IMR-90 (cell line): ENCODE data around the gene ARMH1. TPM values are rescaled to one million over a fixed set of nuclear protein-coding genes. Genes with fewer than 3 reads are reported as not detected.

Experiments used
- ATAC-seq: fragments of 200-7000 bp; cut with Tn5 transposase; 2 replicates; pipeline ENCODE4 v1.9.1; 2020; ENCODE audit warnings: low read depth, mild to moderate bottlenecking, moderate library complexity
- BruUV-seq: library from RNA; stranded (reverse); fragments of 400-500 nt; replicated peaks from 2 replicates; lab custom pipeline; 2021; lab: Mats Ljungman, UMichigan
- CTCF ChIA-PET: fragments of 300-600 bp; formaldehyde crosslinking; extraction: SDS; loops from one replicate; lab custom pipeline; 2021; ENCODE audit warnings: antibody characterized with exemption; lab: Yijun Ruan, JAX
- POLR2A ChIA-PET: fragments of 300-600 bp; sonication (Branson Sonifier 250); formaldehyde crosslinking; loops from one replicate; lab custom pipeline; 2022; ENCODE audit warnings: antibody characterized with exemption; ENCODE audit not compliant: unreplicated experiment; lab: Charles Lee
- DNase-seq: peaks from one replicate; pipeline ENCODE4 v3.0.0; 2013
- H2AFZ ChIP-seq: replicated peaks from 2 replicates; pipeline ENCODE3; 2013; ENCODE audit warnings: low read length, mild to moderate bottlenecking; ENCODE audit not compliant: poor library complexity
- H2AK5ac ChIP-seq: 2 replicates; pipeline ENCODE4 v1.6.1; 2013; ENCODE audit warnings: low read depth, low read length, inconsistent platforms
- H2AK9ac ChIP-seq: replicated peaks from 2 replicates; pipeline ENCODE3; 2013; ENCODE audit warnings: mild to moderate bottlenecking, low read depth, low read length, moderate library complexity; ENCODE audit not compliant: poor library complexity
- H2BK120ac ChIP-seq: 2 replicates; pipeline ENCODE4 v1.6.1; 2013; ENCODE audit warnings: low read depth, low read length, inconsistent platforms
- H2BK15ac ChIP-seq: 3 replicates; pipeline ENCODE4 v1.6.1; 2013; ENCODE audit warnings: low read depth, low read length, inconsistent platforms
- H2BK20ac ChIP-seq: 2 replicates; pipeline ENCODE4 v1.6.1; 2013; ENCODE audit warnings: low read depth, mild to moderate bottlenecking, inconsistent platforms, low read length, moderate library complexity
- H2BK5ac ChIP-seq: 2 replicates; pipeline ENCODE4 v1.6.1; 2013; ENCODE audit warnings: mild to moderate bottlenecking, low read depth, low read length, inconsistent platforms; ENCODE audit not compliant: poor library complexity, severe bottlenecking
- H3K14ac ChIP-seq: replicated peaks from 2 replicates; pipeline ENCODE4 v1.6.1; 2013; ENCODE audit warnings: low read depth, low read length, inconsistent platforms
- H3K18ac ChIP-seq: 2 replicates; pipeline ENCODE4 v1.6.1; 2013; ENCODE audit warnings: low read depth, low read length, control low read depth
- H3K23ac ChIP-seq: 2 replicates; pipeline ENCODE4 v1.6.1; 2013; ENCODE audit warnings: low read depth, low read length, inconsistent platforms
- H3K27ac ChIP-seq: 2 replicates; pipeline ENCODE4 v1.5.1; 2013; ENCODE audit warnings: mild to moderate bottlenecking, control low read depth, low read length; ENCODE audit not compliant: insufficient read depth
- H3K27me3 ChIP-seq: 2 replicates; pipeline ENCODE4 v1.6.1; 2013; ENCODE audit warnings: low read length; ENCODE audit not compliant: control insufficient read depth, insufficient read depth
- H3K36me3 ChIP-seq: 2 replicates; pipeline ENCODE4 v1.6.1; 2013; ENCODE audit warnings: low read length, mixed read lengths; ENCODE audit not compliant: control insufficient read depth, insufficient read depth
- H3K4ac ChIP-seq: 2 replicates; pipeline ENCODE4 v1.6.1; 2013; ENCODE audit warnings: low read depth, low read length, inconsistent platforms
- H3K4me1 ChIP-seq: 2 replicates; pipeline ENCODE4 v1.6.1; 2013; ENCODE audit warnings: low read length, mixed read lengths; ENCODE audit not compliant: control insufficient read depth, insufficient read depth
- H3K4me2 ChIP-seq: 2 replicates; pipeline ENCODE4 v1.6.1; 2013; ENCODE audit warnings: low read depth, mild to moderate bottlenecking, control low read depth, low read length, moderate library complexity
- H3K4me3 ChIP-seq: 2 replicates; pipeline ENCODE4 v1.5.1; 2013; ENCODE audit warnings: low read depth, mild to moderate bottlenecking, control low read depth, low read length, moderate library complexity; ENCODE audit not compliant: insufficient read depth
- H3K56ac ChIP-seq: 2 replicates; pipeline ENCODE4 v1.6.1; 2013; ENCODE audit warnings: low read length, inconsistent platforms; ENCODE audit not compliant: insufficient read depth; ENCODE audit errors: extremely low read depth
- H3K79me1 ChIP-seq, 2 experiments: 2 replicates each; pipeline ENCODE4 v1.6.1; 2013; ENCODE audit warnings: low read length in 2 of 2, inconsistent platforms in 1 of 2, low read depth in 1 of 2
- H3K9ac ChIP-seq: 2 replicates; pipeline ENCODE4 v1.6.1; 2013; ENCODE audit warnings: low read depth, low read length, control low read depth
- H3K9me1 ChIP-seq: 2 replicates; pipeline ENCODE4 v1.6.1; 2013; ENCODE audit warnings: low read length, inconsistent platforms; ENCODE audit not compliant: insufficient read depth
- H3K9me3 ChIP-seq: 2 replicates; pipeline ENCODE4 v1.6.1; 2013; ENCODE audit warnings: low read length; ENCODE audit not compliant: control insufficient read depth, insufficient read depth
- H4K20me1 ChIP-seq: 2 replicates; pipeline ENCODE4 v1.6.1; 2013; ENCODE audit warnings: low read length, inconsistent platforms; ENCODE audit not compliant: insufficient read depth
- H4K5ac ChIP-seq: 2 replicates; pipeline ENCODE4 v1.6.1; 2013; ENCODE audit warnings: mild to moderate bottlenecking, low read depth, low read length, control low read depth
- H4K8ac ChIP-seq, 2 experiments: 2 replicates each; pipeline ENCODE4 v1.6.1; 2013; ENCODE audit warnings: low read depth in 2 of 2, low read length in 2 of 2, control low read depth in 1 of 2, inconsistent platforms in 1 of 2
- H4K91ac ChIP-seq: 2 replicates; pipeline ENCODE4 v1.6.1; 2013; ENCODE audit warnings: low read depth, low read length, inconsistent platforms; ENCODE audit not compliant: insufficient read depth
- BHLHE40 ChIP-seq: fragments of 150-350 bp; IDR thresholded peaks from 2 replicates; pipeline ENCODE4 v1.6.1; 2016; ENCODE audit warnings: mild to moderate bottlenecking, low read depth, low read length
- CHD1 ChIP-seq: IDR thresholded peaks from 2 replicates; pipeline ENCODE4 v1.6.1; 2012; ENCODE audit warnings: low read depth, low read length, improper control_type of control experiment
- CTCF ChIP-seq: conservative IDR thresholded peaks from 2 replicates; pipeline ENCODE4 v1.5.1; 2012; ENCODE audit warnings: mild to moderate bottlenecking, low read depth, low read length, improper control_type of control experiment
- MAZ ChIP-seq: IDR thresholded peaks from 2 replicates; pipeline ENCODE4 v1.6.1; 2012; ENCODE audit warnings: low read depth, mild to moderate bottlenecking, low read length, improper control_type of control experiment, moderate library complexity, borderline replicate concordance
- MXI1 ChIP-seq: IDR thresholded peaks from 2 replicates; pipeline ENCODE4 v1.6.1; 2012; ENCODE audit warnings: low read depth, mild to moderate bottlenecking, low read length, moderate library complexity, borderline replicate concordance
- POLR2A ChIP-seq: IDR thresholded peaks from 2 replicates; pipeline ENCODE4 v1.6.1; 2012; ENCODE audit warnings: mild to moderate bottlenecking, low read depth, low read length
- RAD21 ChIP-seq: IDR thresholded peaks from 2 replicates; pipeline ENCODE4 v1.6.1; 2012; ENCODE audit warnings: low read length, improper control_type of control experiment
- RCOR1 ChIP-seq: IDR thresholded peaks from 2 replicates; pipeline ENCODE4 v1.6.1; 2012; ENCODE audit warnings: mild to moderate bottlenecking, low read length, improper control_type of control experiment; ENCODE audit not compliant: insufficient replicate concordance
- USF2 ChIP-seq: fragments of 150-350 bp; IDR thresholded peaks from 2 replicates; pipeline ENCODE4 v1.6.1; 2017; ENCODE audit warnings: mild to moderate bottlenecking, antibody characterized with exemption, low read length, low read depth
- WGBS, 2 experiments: methylation state at CpG; one replicate each; pipeline versions ENCODE4 v1.1.5 to v1.1.7; 2013; ENCODE audit warnings: missing lambda C conversion rate in 2 of 2; ENCODE audit not compliant: insufficient read length in 1 of 2; ENCODE audit errors: extremely low coverage in 2 of 2; 5-methylcytosine and 5-hydroxymethylcytosine counted together
- dilution Hi-C: fragments of 300-500 bp; cut with HindIII; formaldehyde crosslinking; loops from one replicate; pipeline ENCODE4 v1.14.3; 2018; ENCODE audit warnings: low sequenced_read_pairs; ENCODE audit not compliant: unreplicated experiment
- in situ Hi-C: fragments of 300-500 bp; cut with MboI; formaldehyde crosslinking; loops from 3 replicates; pipeline ENCODE4 v1.14.3; 2019; ENCODE audit warnings: low sequenced_read_pairs, inconsistent platforms, mixed read lengths
- intact Hi-C: fragments of 100-400 bp; cut with micrococcal nuclease; formaldehyde crosslinking; loops from 2 replicates; pipeline ENCODE4 v1.10.0; 2022
- polyA plus RNA-seq, 3 experiments: library from polyadenylated mRNA; depleted of rRNA; stranded (reverse); fragments of >200 nt; gene quantifications; 2 replicates each; pipeline ENCODE4 v1.2.3, GENCODE V29; 2012; ENCODE audit warnings: low replicate concordance in 1 of 3
- total RNA-seq: library from RNA; depleted of rRNA; stranded (reverse); fragments of >200 nt; gene quantifications from 2 replicates; pipeline ENCODE4 v1.2.3, GENCODE V29; 2012

Gene ARMH1
- total and polyA plus RNA-seq, 2 of the 4 experiments (the other 2 are of a cell fraction), result 0.36 to 0.72 TPM

GRCh38 chr1:44739307-44740178 is 65.0 kb downstream of the ARMH1 start, which contains the start of gene KIF2C:
KIF2C (plus strand) TSS chr1:44739837; CDS start chr1:44739933, 96 bp downstream.
- TF ChIP-seq CTCF (0 out of 2 replicates have a peak, but pooled peaks have one; percentile 4), RCOR1 (peak; percentile 62), POLR2A (peak; percentile 61), CHD1 (no peak), MXI1 (peak; percentile 97), USF2 (0 out of 2 replicates have a peak, but pooled peaks have one; percentile 31), RAD21 (no peak), MAZ (peak; percentile 62; the same call in 1 of the 2 replicates), BHLHE40 (0 out of 2 replicates have a peak, but pooled peaks have one; percentile 1)
- Histone ChIP-seq H2BK20ac (no peak within 1 kb of the TSS), H2AK5ac (peak within 1 kb of the TSS; percentile 44), H2BK120ac (peak within 1 kb of the TSS; percentile 62), H4K5ac (peak within 1 kb of the TSS; percentile 95), H3K4me2 (peak within 1 kb of the TSS; percentile 86), H3K56ac (peak within 1 kb of the TSS; percentile 87), H3K4ac (peak within 1 kb of the TSS; percentile 94), H3K36me3 (no peaks in the 10 kb centered on the region), H3K79me1 (peaks cover 19 to 42% of the 10 kb centered on the region in 2 experiments), H4K8ac (peak within 1 kb of the TSS; percentile 68 to 97), H3K9me3 (no peaks in the 10 kb centered on the region), H3K9me1 (peaks cover 5% of the 10 kb centered on the region), H3K14ac (peak within 1 kb of the TSS; percentile 99), H2AFZ (peak within 1 kb of the TSS; percentile 95), H3K9ac (peak within 1 kb of the TSS; percentile 82), H4K20me1 (no peaks in the 10 kb centered on the region; the same call in 1 of the 2 replicates), H2AK9ac (peak within 1 kb of the TSS; percentile 88), H3K4me1 (peaks cover 4% of the 10 kb centered on the region), H2BK15ac (no peak within 1 kb of the TSS), H3K23ac (peak within 1 kb of the TSS; percentile 92), H2BK5ac (peak within 1 kb of the TSS; percentile 82), H4K91ac (peak within 1 kb of the TSS; percentile 84), H3K27ac (peak within 1 kb of the TSS; percentile 63), H3K27me3 (no peaks in the 10 kb centered on the region), H3K4me3 (peak within 1 kb of the TSS; percentile 77), H3K18ac (peak within 1 kb of the TSS; percentile 72)
- BruUV-seq, result no TSS peak
- ChIA-PET CTCF (interaction anchor here (1.1 kb wide), 1 partner anchor 8 kb away, joined by 4 read pairs; the partner anchor contains the start of gene RNU5D-1), POLR2A (no interaction called here)
- dilution Hi-C loops, result no loop called here
- peak; percentile 97 for DNase-seq
- intact Hi-C loops, result loop anchor here (2.0 kb wide), 1 partner anchor 35 kb away; the partner anchor contains the start of gene RPS8
- ATAC-seq, result peak; percentile 100
- WGBS, 2 experiments, result 0% methylated on average over 23 of the region's 57 CpGs; no CpG with 5 or more reads in 1 of the 2 experiments
- in situ Hi-C loops, result no loop called here
